GM23338 (cell line): ENCODE data around the gene SLC35F1. TPM values are rescaled to one million over a fixed set of nuclear protein-coding genes. Genes with fewer than 3 reads are reported as not detected.

ENCODE experiments used
- ATAC-seq: fragments of 200-7000 bp; cut with Tn5 transposase; 3 replicates; pipeline ENCODE4 v1.9.1; 2020
- DNase-seq: peaks from one replicate; pipeline ENCODE4 v3.0.0-alpha.2; 2015; ENCODE audit warnings: low spot score
- H2AFZ ChIP-seq: fragments of 200-600 bp; sonication (generic); 2 replicates; pipeline ENCODE4 v1.8.0; 2016; ENCODE audit warnings: antibody characterized with exemption, mild to moderate bottlenecking, moderate library complexity
- H3F3A ChIP-seq: fragments of 200-600 bp; sonication (generic); replicated peaks from 2 replicates; pipeline ENCODE4 v1.8.0; 2017; ENCODE audit warnings: antibody characterized with exemption, mixed run types, low read depth
- H3K27ac ChIP-seq: fragments of 200-600 bp; sonication (generic); 2 replicates; pipeline ENCODE4 v1.6.1; 2016; ENCODE audit warnings: low read depth
- H3K27me3 ChIP-seq: fragments of 200-600 bp; sonication (generic); 2 replicates; pipeline ENCODE4 v1.8.0; 2016; ENCODE audit warnings: mild to moderate bottlenecking, mixed run types, moderate library complexity; ENCODE audit not compliant: insufficient read depth
- H3K36me3 ChIP-seq: fragments of 200-600 bp; sonication (generic); 2 replicates; pipeline ENCODE4 v1.8.0; 2016; ENCODE audit warnings: mild to moderate bottlenecking; ENCODE audit not compliant: insufficient read depth
- H3K4me1 ChIP-seq: fragments of 200-600 bp; sonication (generic); 2 replicates; pipeline ENCODE4 v1.8.0; 2016; ENCODE audit warnings: mild to moderate bottlenecking, moderate library complexity; ENCODE audit not compliant: insufficient read depth
- H3K4me2 ChIP-seq: fragments of 200-600 bp; sonication (generic); 2 replicates; pipeline ENCODE4 v1.7.1; 2017; ENCODE audit warnings: mixed run types
- H3K4me3 ChIP-seq: fragments of 200-600 bp; sonication (generic); 2 replicates; pipeline ENCODE4 v1.6.1; 2016; ENCODE audit warnings: mixed run types
- H3K79me2 ChIP-seq: fragments of 200-600 bp; sonication (generic); replicated peaks from 2 replicates; pipeline ENCODE4 v1.8.0; 2017; ENCODE audit warnings: mild to moderate bottlenecking; ENCODE audit not compliant: insufficient read depth
- H3K9me2 ChIP-seq: fragments of 200-600 bp; sonication (generic); 2 replicates; pipeline ENCODE4 v1.8.0; 2017; ENCODE audit not compliant: insufficient read depth
- H4K20me1 ChIP-seq: fragments of 200-600 bp; sonication (generic); replicated peaks from 2 replicates; pipeline ENCODE4 v1.8.0; 2017; ENCODE audit warnings: mild to moderate bottlenecking; ENCODE audit not compliant: insufficient read depth
- H3K27ac Mint-ChIP-seq: 2 replicates; pipeline ENCODE4 v1.8.0; 2020; ENCODE audit warnings: inconsistent platforms, mild to moderate bottlenecking, moderate library complexity, mixed read lengths
- H3K27me3 Mint-ChIP-seq: 3 replicates; pipeline ENCODE4 v1.8.0; 2022; ENCODE audit warnings: low read depth, mild to moderate bottlenecking, moderate library complexity, mixed read lengths, inconsistent platforms; ENCODE audit not compliant: insufficient read depth, poor library complexity
- H3K36me3 Mint-ChIP-seq: 3 replicates; pipeline ENCODE4 v1.8.0; 2021; ENCODE audit warnings: low read depth, mild to moderate bottlenecking, inconsistent platforms, moderate library complexity, mixed read lengths
- H3K4me1 Mint-ChIP-seq: 3 replicates; pipeline ENCODE4 v1.8.0; 2020; ENCODE audit warnings: mild to moderate bottlenecking, inconsistent platforms, mixed read lengths
- H3K4me3 Mint-ChIP-seq: 3 replicates; pipeline ENCODE4 v1.8.0; 2021; ENCODE audit warnings: moderate library complexity, mild to moderate bottlenecking, inconsistent platforms, mixed read lengths
- H3K9me3 Mint-ChIP-seq: 3 replicates; pipeline ENCODE4 v1.8.0; 2020; ENCODE audit warnings: moderate library complexity, mild to moderate bottlenecking, inconsistent platforms, mixed read lengths
- CREB1 ChIP-seq: fragments of 250-450 bp; sonication (Bioruptor Pico); IDR thresholded peaks from 2 replicates; pipeline ENCODE4 v1.5.0; 2020; ENCODE audit warnings: low read depth, mild to moderate bottlenecking, moderate library complexity
- CTCF ChIP-seq, 2 experiments: fragments of 200-600 bp in 1 of 2; sonication (generic) in 1 of 2; conservative IDR thresholded peaks; 2 replicates each; pipeline versions ENCODE4 v1.5.1 to v1.6.1; 2016 to 2017; ENCODE audit warnings: antibody characterized with exemption in 2 of 2, low read depth in 2 of 2, mild to moderate bottlenecking in 2 of 2, moderate library complexity in 1 of 2
- EZH2 ChIP-seq: fragments of 200-600 bp; sonication (generic); IDR thresholded peaks from one replicate; pipeline ENCODE4 v1.8.0; 2017; ENCODE audit warnings: antibody characterized with exemption, mild to moderate bottlenecking, low read depth; ENCODE audit not compliant: unreplicated experiment
- EZH2phosphoT487 ChIP-seq: fragments of 200-600 bp; sonication (generic); IDR thresholded peaks from one replicate; pipeline ENCODE4 v1.8.1; 2018; ENCODE audit warnings: antibody characterized with exemption; ENCODE audit not compliant: unreplicated experiment
- JUNB ChIP-seq: IDR thresholded peaks from one replicate; pipeline ENCODE4 v1.6.1; 2016; ENCODE audit warnings: antibody characterized with exemption; ENCODE audit not compliant: unreplicated experiment
- NANOG ChIP-seq: IDR thresholded peaks from 2 replicates; pipeline ENCODE4 v1.6.1; 2016; ENCODE audit warnings: antibody characterized with exemption, borderline replicate concordance
- POLR2AphosphoS5 ChIP-seq: IDR thresholded peaks from 2 replicates; pipeline ENCODE4 v1.6.1; 2016; ENCODE audit warnings: antibody characterized with exemption, low read depth
- REST ChIP-seq: IDR thresholded peaks from one replicate; pipeline ENCODE4 v1.6.1; 2018; ENCODE audit warnings: antibody characterized with exemption; ENCODE audit not compliant: unreplicated experiment
- STAT1 ChIP-seq: IDR thresholded peaks from one replicate; pipeline ENCODE4 v1.6.1; 2016; ENCODE audit warnings: antibody characterized with exemption; ENCODE audit not compliant: unreplicated experiment
- ZNF114 ChIP-seq: fragments of 250-450 bp; sonication (Bioruptor Pico); IDR thresholded peaks from 2 replicates; pipeline ENCODE4 v1.5.0; 2020; ENCODE audit warnings: mild to moderate bottlenecking, moderate library complexity
- ZNF331 ChIP-seq: fragments of 250-450 bp; sonication (Bioruptor Pico); IDR thresholded peaks from 2 replicates; pipeline ENCODE4 v1.5.0; 2020; ENCODE audit warnings: low read depth, mild to moderate bottlenecking, moderate library complexity
- ZNF462 ChIP-seq: fragments of 250-450 bp; sonication (Bioruptor Pico); IDR thresholded peaks from 2 replicates; pipeline ENCODE4 v1.5.0; 2020; ENCODE audit warnings: mild to moderate bottlenecking, moderate library complexity
- polyA plus RNA-seq: library from polyadenylated mRNA; unstranded; fragments of >200 nt; fragmentation: Nextera tagmentation; extraction: Ambion mirVana; gene quantifications from 2 replicates; pipeline ENCODE4 v1.2.1, GENCODE V29; 2016
- total RNA-seq: library from RNA; depleted of rRNA; stranded (reverse); fragments of >200 nt; shearing (Covaris generic); gene quantifications from 2 replicates; pipeline ENCODE4 v1.2.3, GENCODE V29; 2014
- TF ChIP-seq, protein P1 (sequence below): IDR thresholded peaks from 2 replicates; pipeline ENCODE4 v1.6.1; 2016; ENCODE audit warnings: antibody characterized with exemption

Gene SLC35F1
- total and polyA plus RNA-seq, 2 experiments from 2014 or later, result 3.0 to 10.3 TPM

DNA sequence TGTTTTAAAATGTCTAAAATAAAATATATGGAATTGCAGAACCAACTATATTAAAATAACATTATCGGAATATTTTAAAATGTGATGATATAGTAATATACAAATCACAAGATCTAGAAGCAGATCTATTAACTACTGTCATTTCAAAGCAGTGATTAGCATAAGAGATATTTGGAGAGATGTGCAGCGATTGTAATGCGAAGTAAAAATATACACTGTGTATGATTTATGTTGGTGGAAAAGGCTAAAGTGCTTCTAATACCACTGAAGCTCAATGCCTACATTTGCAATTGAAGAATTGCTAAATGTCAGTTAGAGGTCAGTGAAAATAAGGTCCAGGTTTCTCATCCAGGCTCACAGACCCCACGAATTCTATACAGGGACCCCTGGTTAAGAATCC is 392.4 kb downstream of the SLC35F1 start:
- Histone ChIP-seq H3K4me3 (no peak overlapping the region), H3K27ac (no peak overlapping the region), H3K27me3 (no peaks in the 10 kb centered on the region), H4K20me1 (no peaks in the 10 kb centered on the region), H3K36me3 (no peaks in the 10 kb centered on the region), H3K4me1 (no peaks in the 10 kb centered on the region), H2AFZ (no peak overlapping the region), H3K9me2 (0 out of 2 replicates have a peak, but pooled peaks cover 3% of the 10 kb centered on the region), H3K79me2 (no peaks in the 10 kb centered on the region), H3F3A (no peaks in the 10 kb centered on the region), H3K4me2 (no peak overlapping the region)
- no peak for TF ChIP-seq ZNF462 (CRISPR knock-in tag)
- TF ChIP-seq POLR2AphosphoS5, result no peak
- no peak for TF ChIP-seq JUNB
- no peak for TF ChIP-seq NANOG
- TF ChIP-seq, protein P1, sequence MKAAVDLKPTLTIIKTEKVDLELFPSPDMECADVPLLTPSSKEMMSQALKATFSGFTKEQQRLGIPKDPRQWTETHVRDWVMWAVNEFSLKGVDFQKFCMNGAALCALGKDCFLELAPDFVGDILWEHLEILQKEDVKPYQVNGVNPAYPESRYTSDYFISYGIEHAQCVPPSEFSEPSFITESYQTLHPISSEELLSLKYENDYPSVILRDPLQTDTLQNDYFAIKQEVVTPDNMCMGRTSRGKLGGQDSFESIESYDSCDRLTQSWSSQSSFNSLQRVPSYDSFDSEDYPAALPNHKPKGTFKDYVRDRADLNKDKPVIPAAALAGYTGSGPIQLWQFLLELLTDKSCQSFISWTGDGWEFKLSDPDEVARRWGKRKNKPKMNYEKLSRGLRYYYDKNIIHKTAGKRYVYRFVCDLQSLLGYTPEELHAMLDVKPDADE, result no peak
- no peak for TF ChIP-seq STAT1
- no peak for TF ChIP-seq ZNF114 (CRISPR knock-in tag)
- no peak for TF ChIP-seq EZH2phosphoT487
- no peak for TF ChIP-seq REST
- no peak for TF ChIP-seq ZNF331 (CRISPR knock-in tag)
- TF ChIP-seq EZH2, result no peak
- TF ChIP-seq CTCF (conservative IDR thresholded peaks at IDR 0.05; ENCODE audit: low read depth in 2 of 2), result no peak
- no peak for TF ChIP-seq CREB1 (CRISPR knock-in tag)
- H3K27me3 Mint-ChIP-seq, result no peaks in the 10 kb centered on the region
- no peaks in the 10 kb centered on the region for H3K9me3 Mint-ChIP-seq
- H3K4me3 Mint-ChIP-seq, result no peak overlapping the region
- ATAC-seq (no peak), DNase-seq (no peak)
- peaks cover 10% of the 10 kb centered on the region; the same call in 2 of the 3 replicates for H3K4me1 Mint-ChIP-seq
- no peak overlapping the region for H3K27ac Mint-ChIP-seq
- H3K36me3 Mint-ChIP-seq, result no peaks in the 10 kb centered on the region
